GM12801 (cell line): Measurements from ENCODE around the gene LYPD8.

Experiments used
- CTCF ChIP-seq: IDR thresholded peaks from one replicate; pipeline ENCODE4 v1.5.1; 2011; ENCODE audit warnings: control low read depth; ENCODE audit not compliant: insufficient read length; ENCODE audit errors: extremely low read depth

LYPD8 gene

DNA sequence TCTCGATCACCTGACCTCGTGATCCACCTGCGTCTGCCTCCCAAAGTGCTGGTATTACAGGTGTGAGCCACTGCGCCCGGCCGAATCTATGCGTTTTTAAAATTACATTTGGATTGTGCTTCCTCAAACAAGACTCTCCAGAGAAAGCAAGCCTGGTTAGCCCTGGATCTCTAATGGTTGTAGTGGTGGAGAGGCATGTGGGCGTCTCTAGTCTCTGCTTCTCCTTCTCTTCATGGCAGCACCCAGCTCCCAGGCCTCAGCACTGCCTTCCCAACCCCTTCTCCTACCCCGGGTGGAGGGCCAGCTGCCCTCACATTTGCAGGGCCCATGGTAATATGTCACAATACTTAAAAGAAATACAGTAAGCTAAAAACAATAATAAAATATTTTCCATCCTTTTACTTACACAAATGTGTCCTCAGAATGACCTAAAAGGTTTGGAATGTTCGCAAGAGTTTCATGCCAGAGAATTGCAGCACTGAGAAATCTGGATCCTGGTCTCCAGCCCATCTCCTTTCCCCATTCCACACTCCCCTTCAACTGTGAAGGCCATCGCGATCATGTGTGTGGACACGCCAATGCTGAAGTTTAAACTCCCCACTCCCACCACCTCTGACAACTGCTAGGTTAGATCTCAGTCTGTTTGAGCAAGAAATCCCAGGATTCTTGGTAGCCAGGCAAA lies 60.0 kb downstream of the LYPD8 start:
- no peak for TF ChIP-seq CTCF

- no peak for TF ChIP-seq CTCF
Observed at GRCh38 chr1:248691567-248692155, 63.9 kb downstream of the LYPD8 start.
